ENCODE measurements around the gene LDLRAP1.
A peak's percentile ranks its signal among the peaks of the same experiment; 100 is the strongest.

Gene LDLRAP1

DNA sequence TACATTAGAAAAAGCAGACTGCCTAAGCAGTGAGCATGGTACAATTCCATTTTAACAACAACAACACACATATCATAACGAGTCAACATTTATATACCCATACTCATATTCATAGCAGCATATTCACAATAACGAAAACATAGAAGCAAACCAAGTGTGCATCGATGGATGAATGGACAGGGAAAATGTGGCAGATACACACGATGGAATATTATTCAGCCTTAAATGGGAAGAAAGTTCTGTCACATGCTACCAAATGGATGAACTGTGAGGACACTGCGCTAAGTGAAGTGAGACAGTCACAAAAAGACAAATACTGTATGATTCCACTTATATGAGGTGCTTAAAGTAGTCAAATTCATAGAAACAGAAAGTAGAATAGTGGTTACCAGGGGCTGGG, 63.7 kb downstream of the LDLRAP1 start:
- DNase-seq (ENCODE audit: low read depth in 2 of 2) = no peak

DNA sequence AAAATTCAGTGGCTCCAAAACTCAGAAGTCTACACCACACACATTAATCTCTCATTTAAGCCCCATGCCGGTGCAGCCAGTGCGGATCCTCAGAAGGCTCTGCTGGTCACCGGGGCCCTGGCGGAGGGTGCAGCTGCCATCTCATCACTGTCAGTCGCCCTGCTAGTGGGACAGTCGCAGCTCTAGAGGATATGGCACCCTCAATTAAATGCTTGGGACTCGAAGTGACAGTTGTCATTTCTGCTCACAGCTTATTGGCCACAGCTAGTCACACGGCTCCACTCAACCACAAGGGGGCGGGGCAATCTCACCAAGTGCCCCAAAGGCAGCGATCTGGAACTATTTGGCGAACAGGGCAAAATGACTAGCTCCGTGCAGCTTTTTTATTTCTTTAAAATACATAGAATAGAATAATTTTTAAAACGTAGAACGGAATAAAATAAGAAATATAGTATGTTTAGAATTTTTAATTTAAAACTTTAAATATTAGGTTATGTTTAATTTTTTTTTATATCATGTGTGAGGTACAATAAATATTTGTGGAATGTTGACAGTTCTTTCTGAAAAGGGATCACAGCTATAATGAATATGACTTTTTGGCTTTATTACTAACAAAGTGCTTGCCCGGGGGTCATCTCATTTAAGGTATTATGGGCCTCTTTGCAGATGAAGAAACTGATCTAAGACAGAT, 65.2 kb downstream of the LDLRAP1 start:
- DNase-seq (ENCODE audit: low read depth in 2 of 2) = peak; percentile 84 to 86

DNA sequence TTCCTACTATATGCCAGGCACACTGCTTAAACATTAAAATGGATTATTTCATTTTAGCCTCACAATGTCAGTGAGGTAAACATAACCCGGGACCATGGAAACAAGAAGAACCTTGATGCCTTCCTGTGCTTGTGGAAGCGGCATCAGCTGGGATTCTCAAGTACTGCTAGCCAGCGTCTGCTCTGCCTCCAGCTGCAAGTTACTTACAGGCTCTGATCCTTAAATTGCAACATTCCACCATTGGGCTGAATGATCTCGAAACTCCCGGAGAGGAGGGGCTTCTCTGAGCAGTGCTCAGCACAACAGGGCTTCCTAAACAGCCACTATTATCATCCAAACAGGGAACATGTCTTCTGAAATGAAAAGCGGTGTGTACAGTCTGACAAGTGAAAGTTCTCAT, 66.5 kb downstream of the LDLRAP1 start:
- DNase-seq (ENCODE audit: low read depth in 2 of 2) = no peak

DNA sequence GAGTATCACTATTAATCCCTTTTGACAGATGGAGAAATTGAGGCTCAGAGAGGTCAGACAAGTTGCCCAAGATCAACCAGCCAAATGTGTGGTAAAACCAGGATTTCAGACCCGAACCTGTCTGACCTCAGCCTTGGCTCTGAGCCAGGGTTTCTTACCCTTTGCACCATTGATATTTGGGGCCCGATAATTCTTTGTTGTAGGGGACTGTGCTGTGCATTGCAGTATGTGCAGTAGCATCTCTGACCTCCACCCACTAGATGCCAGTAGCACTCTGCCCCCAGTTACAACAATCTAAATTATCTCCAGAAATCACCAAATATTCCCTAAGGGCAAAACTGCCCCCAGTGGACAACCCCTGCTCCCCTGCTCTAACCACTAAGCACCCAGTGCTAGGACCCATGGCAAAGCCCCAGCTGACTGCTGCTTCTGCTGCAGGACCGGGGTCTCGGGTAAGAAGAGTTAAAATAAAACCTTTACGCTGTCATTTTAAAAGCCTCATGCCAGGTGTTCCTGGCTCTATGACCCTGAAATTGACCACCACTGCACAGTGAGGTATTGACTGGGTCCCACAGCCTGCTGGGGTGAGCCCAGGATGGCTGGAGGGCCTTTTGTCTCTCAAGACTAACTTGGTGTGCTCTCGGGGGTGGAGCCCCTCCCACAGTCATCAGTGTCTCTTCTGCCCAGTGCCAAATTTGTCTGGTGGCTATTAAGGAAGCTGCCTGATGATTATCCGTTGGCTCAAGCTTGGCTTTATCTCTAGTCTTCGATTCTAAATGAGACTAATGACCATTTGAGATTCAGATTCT, 67.6 kb downstream of the LDLRAP1 start:
- no peak for DNase-seq (ENCODE audit: low read depth in 2 of 2)

DNA sequence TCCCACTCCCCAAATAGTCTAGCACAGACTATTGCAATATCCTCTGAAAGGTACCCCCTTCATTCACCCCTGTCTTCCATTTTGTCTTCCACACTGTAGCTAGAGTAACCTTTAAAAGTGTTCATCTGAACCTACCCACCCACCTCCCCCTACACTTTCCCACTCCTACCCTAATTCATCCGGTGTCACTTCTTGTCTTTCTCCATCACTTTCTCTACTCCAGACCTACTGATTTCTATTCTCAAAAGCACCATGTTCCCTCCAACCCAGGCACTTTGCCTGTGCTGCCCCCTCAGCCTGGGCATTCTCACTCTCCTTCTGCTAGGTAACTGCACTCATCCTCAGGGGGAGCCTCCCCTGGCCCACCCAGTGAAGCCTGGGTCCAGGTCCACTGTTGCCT, 68.4 kb downstream of the LDLRAP1 start:
- no peak for DNase-seq (ENCODE audit: low read depth in 2 of 2)

DNA sequence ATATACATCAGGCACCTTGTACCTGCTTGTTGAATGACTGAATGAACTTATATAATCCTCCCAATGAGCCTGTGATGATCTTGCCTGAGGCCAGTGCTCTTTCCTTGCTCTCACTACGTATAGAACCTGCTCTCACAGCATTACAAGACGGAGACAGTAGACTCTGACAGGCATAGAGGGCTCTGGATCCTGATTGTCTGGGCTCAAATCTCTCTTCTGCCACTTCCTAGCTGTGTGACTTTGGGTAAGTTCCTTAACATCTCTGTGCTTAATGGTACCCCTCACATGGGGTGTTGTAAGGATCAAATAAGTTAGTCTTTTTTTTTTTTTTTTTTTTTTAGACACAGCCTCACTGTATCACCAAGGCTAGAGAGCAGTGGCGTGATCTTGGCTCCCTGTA, 69.0 kb downstream of the LDLRAP1 start:
- DNase-seq (ENCODE audit: low read depth in 2 of 2) = no peak

DNA sequence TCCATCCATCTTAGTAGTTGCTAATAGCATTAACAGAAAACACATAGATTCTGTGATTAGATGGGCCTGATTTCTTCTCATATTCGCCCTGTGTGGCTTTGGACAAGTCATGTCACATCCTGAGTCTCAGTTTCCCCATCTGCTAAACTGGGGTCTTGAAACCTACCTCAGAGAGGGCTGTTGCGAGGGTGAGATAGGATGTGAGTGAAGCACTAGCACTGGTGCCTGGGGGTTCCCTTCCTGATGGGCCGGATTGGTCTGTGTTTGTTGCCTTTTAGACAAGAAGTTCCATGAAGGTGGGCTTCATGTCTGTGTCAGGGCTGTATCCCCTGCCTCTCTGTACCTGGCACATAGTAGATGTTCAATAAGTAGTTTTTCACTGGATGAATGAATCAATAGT, 69.7 kb downstream of the LDLRAP1 start:
- no peak for DNase-seq (ENCODE audit: low read depth in 2 of 2)

DNA sequence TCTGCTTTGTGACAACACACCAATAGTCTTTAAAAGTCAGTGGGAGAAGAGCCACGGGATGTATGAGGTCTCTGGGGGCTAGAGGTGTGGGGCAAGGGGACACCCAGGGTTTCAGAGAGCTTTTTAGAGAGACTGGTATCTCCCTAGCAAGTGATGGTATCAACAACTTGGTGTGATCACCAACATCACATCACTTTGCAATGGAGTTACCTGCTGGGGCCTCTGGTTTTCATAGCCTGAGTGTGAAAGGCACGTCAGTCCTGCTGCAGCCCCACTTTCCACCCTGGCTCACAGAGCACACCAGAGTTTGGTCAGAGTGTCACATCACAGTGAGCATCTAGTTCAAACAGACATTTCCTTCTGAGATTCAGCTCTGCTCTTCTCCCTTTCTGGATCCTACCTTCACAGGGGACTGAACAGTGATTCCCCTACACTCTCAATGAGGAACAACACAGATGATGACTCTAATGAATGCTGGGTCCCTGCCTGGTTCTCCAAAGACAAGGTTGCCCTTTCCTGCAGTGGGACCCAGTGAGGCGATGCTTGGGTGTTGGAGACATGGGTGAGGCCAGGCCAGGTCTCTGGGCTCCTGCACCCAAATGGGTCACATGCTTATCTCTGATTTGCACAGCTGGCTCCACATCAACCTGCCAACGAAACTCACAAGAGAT, 71.2 kb downstream of the LDLRAP1 start:
- no peak for DNase-seq (ENCODE audit: low read depth in 2 of 2)

DNA sequence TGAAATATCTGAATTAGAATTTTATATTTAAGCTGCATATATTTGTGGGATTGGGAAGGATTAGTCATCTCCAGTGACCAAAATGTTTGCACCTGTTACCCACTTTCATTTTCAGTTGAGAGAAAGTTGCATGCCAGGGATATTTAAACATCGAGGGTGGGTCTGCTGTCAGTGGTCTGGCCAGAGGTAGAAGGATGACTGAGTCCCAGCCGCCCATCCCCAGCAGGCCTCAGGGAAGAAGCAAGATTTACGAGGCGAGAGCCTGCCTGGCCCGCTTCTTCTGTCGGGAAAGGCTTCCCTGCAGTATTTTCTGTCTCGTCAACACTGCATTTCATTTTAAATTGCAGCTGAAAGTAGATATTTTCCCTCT, 71.8 kb downstream of the LDLRAP1 start:
- no peak for DNase-seq (ENCODE audit: low read depth in 2 of 2)

DNA sequence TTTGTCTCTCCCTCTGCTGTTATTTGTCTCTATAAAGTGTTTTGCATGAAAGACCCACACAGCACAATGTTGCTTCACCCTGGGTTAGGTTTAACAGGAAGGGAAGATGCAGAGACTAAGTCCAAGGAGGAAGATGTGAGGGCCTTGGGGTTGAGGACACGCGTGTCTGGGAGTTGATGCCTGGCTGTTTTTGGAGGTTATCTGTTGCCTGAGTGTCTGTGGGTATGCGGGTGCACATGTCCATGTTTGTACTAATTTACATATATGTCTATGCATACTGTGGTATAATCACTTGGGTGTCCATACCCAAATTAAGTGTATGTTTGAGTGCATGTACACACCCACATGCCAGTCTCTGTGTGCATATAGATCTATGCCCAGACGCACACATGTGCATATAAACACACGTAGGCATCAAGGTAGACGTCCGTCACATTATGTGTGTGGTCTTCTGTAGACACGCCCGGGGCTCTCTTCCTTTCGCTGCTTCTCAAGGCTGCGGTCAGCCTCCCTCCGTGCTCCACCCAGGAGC, 72.2 kb downstream of the LDLRAP1 start:
- DNase-seq (ENCODE audit: low read depth in 2 of 2) = no peak

DNA sequence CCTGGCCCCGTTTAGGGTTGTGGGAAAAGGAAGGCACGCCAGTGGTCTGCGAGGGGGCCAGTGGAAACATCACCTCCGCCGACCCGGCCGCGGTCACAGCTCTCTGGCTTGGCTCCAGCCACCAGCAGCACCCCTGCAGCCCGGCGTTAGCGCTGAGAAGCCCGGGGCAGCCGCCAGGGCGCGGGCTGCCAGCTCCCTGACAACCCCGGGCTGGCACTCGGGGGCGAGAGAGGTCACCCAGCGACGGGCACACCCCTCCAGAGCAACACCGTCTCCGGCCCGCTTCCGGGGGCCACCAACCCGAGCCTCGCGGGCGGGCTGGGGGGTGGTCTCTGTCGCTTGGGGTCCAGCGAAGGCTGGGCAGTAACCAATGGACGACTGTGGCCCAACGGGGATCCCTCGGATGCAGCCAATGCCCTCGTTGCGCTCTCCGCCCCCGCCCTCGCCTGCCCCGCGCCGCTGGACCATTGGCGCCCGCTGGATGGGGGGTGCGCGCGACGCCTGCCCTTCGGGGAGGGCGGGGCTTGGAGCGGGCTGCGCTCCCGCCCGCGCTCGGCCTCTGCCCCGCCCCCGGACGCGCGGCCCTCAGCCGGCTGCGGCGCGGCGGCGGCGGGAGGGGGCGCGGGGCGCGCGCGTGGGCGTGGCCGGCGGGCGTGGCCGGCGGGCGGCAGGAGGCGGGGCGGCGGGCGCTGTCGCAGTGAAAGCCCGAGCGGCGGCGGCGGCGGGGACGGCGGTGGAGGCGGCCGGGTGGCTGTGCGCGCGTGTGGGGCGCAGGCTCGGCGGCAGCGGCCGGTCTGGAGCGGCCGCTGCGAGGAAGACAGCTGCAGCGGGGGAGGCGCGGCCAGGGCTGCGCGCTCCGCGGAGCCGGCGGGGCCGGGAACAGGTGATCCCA, 72.9 kb downstream of the LDLRAP1 start, which contains the start of gene MAN1C1:
Gene MAN1C1 (plus strand): TSS at position 697 of the 892 bp plus-strand sequence. CDS start 1,007 bp downstream, outside the sequence.
- peak; percentile 75 to 76 for DNase-seq (ENCODE audit: low read depth in 2 of 2)

DNA sequence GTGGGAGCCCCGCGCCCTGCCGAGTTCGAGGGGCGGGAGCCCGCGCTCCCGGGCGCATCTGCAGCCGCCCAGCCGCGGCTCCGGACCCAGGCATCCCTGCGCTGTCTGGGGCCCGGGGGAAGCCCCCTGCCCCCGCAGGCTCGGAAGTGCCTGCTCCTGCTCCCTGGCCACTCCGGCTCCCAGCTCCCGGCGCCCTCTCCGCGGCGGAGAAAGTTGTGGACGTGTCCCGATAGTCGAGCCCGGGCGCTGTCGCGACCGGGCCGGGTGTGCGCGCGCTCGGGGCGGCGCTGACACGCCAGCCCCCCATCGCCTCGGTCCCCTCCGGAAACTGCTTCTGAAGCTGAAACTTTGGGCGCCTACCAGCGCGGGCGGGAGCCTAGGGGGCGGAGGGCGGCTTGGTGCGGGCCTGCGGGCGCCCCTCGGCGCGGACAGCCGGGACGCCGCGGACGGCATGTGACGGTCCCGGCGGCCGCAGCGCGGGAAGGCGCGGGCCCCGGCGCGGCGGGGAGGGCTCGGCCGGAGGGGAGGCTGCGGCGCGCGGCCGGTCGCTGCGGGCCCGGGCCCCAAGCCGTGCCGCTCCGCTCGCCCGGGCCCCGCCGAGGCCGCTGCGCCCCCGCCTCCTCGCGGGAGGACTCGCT, 73.7 kb downstream of the LDLRAP1 start:
- DNase-seq (ENCODE audit: low read depth in 2 of 2) = peak in 1 of 2 donors; percentile 21

DNA sequence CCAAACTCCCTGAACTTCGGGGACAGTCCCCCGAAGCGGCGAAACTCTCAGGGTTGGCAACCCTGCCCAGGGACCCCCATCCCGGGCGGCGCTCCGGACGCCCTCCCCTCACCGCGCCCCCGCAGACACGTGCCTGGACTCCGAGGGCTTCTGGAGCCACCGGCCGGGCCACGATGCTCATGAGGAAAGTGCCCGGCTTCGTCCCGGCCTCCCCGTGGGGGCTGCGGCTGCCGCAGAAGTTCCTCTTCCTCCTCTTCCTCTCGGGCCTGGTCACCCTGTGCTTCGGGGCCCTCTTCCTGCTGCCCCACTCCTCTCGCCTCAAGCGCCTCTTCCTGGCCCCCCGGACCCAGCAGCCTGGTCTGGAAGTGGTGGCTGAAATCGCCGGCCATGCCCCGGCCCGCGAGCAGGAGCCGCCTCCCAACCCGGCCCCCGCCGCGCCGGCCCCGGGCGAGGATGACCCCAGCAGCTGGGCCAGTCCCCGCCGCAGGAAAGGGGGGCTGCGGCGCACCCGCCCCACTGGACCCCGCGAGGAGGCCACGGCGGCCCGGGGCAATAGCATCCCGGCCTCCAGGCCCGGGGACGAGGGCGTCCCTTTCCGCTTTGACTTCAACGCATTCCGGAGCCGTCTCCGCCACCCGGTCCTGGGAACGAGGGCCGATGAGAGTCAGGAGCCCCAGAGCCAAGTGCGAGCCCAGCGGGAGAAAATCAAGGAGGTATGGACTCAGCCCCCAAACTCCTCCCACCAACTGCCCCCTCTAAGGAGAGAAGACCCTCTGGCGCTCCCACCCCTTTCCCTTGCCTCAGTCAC, 74.4 kb downstream of the LDLRAP1 start:
- peak in 1 of 2 donors; percentile 21 for DNase-seq (ENCODE audit: low read depth in 2 of 2)

DNA sequence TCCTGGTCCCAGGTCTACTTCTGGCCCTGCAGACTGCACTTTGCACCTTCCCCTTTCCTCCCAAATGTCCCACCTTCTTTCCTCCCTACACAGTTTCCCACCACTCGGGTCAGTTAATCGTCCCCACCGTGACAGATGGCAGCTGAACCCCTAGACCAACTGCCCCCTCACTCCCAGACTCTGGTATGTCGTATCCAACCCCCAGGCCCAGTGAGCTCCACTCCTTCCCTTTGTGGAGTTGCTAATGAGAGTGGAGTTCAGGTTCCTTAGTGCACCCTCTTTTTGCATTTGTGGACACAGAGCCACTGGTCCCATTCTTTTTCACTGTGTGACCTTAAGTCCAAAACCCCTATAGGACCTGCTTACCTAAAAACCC, 75.0 kb downstream of the LDLRAP1 start:
- DNase-seq (ENCODE audit: low read depth in 2 of 2) = no peak
